Skeletal muscle tissue (tissue), 4 donors: Measurements from ENCODE around the gene MC2R. TPM values are rescaled to one million over a fixed set of nuclear protein-coding genes. Genes with fewer than 3 reads are reported as not detected.

Source experiments
- H3K27ac ChIP-seq: one replicate; pipeline ENCODE4 v1.7.0; 2013; ENCODE audit warnings: mild to moderate bottlenecking, low read depth, low read length, inconsistent platforms
- H3K27me3 ChIP-seq, 3 donors: one replicate each; pipeline ENCODE4 v1.7.0; 2013; ENCODE audit warnings: low read length in 3 of 3; ENCODE audit not compliant: control insufficient read depth in 3 of 3, insufficient read depth in 3 of 3
- H3K36me3 ChIP-seq, 3 donors: one replicate each; pipeline ENCODE4 v1.7.0; 2013; ENCODE audit warnings: low read length in 3 of 3; ENCODE audit not compliant: control insufficient read depth in 3 of 3, insufficient read depth in 3 of 3
- H3K4me1 ChIP-seq, 3 donors: one replicate each; pipeline ENCODE4 v1.7.0; 2013; ENCODE audit warnings: low read length in 3 of 3, mild to moderate bottlenecking in 3 of 3; ENCODE audit not compliant: control insufficient read depth in 3 of 3, insufficient read depth in 3 of 3
- H3K4me3 ChIP-seq, 3 donors: one replicate each; pipeline ENCODE4 v1.7.0; 2013; ENCODE audit warnings: low read length in 3 of 3
- H3K9ac ChIP-seq, 3 donors: one replicate each; pipeline ENCODE4 v1.7.0; 2013; ENCODE audit warnings: low read length in 3 of 3, mild to moderate bottlenecking in 3 of 3, moderate library complexity in 2 of 3, low read depth in 1 of 3
- H3K9me3 ChIP-seq, 3 donors: one replicate each; pipeline ENCODE4 v1.7.0; 2013; ENCODE audit warnings: low read length in 3 of 3; ENCODE audit not compliant: control insufficient read depth in 3 of 3
- total RNA-seq: library from RNA; depleted of rRNA; stranded (reverse); fragments of >200 nt; gene quantifications from one replicate; pipeline ENCODE4 v1.2.3, GENCODE V29; 2014
- donor health status: Osteomylitis.

MC2R gene
- total RNA-seq, 1 donor from 2014 or later, result not detected

- no peaks in the 10 kb centered on the region for H3K4me1 ChIP-seq
- no peaks in the 10 kb centered on the region for H3K36me3 ChIP-seq
- H3K4me3 ChIP-seq, result no peak overlapping the region
- H3K9ac ChIP-seq, result no peak overlapping the region
- H3K9me3 ChIP-seq, result no peaks in the 10 kb centered on the region
- H3K27me3 ChIP-seq, result peaks cover 10 to 28% (median 16%) of the 10 kb centered on the region in 3 donors
- no peak overlapping the region for H3K27ac ChIP-seq
These were observed 78.8 kb downstream of the MC2R start for GRCh38 chr18:13836559-13836958.

- H3K27me3 ChIP-seq, result peaks cover 13 to 28% (median 21%) of the 10 kb centered on the region in 3 donors
- H3K9me3 ChIP-seq, result no peaks in the 10 kb centered on the region
These were observed 80.1 kb downstream of the MC2R start for GRCh38 chr18:13835202-13835601.

GRCh38 chr18:13834496-13835015 is 80.8 kb downstream of the MC2R start:
- Histone ChIP-seq H3K27ac (no peak overlapping the region), H3K4me1 (no peaks in the 10 kb centered on the region), H3K9me3 (no peaks in the 10 kb centered on the region)

More at GRCh38 chr18:13835202-13835601, 80.1 kb downstream of the MC2R start:
- Histone ChIP-seq H3K36me3 (no peaks in the 10 kb centered on the region), H3K4me1 (no peaks in the 10 kb centered on the region), H3K9ac (no peak overlapping the region), H3K4me3 (no peak overlapping the region), H3K27ac (no peak overlapping the region)

More at GRCh38 chr18:13834496-13835015, 80.8 kb downstream of the MC2R start:
- H3K36me3 ChIP-seq, result no peaks in the 10 kb centered on the region
- no peak overlapping the region for H3K4me3 ChIP-seq
- H3K27me3 ChIP-seq, result peaks cover 16 to 28% (median 21%) of the 10 kb centered on the region in 3 donors
- no peak overlapping the region for H3K9ac ChIP-seq

Other genes with a start within 250 kb of the MC2R start
- 19.8 TPM for gene FAM210A, start 189.0 kb downstream of the MC2R start, total RNA-seq
- 17.2 TPM for gene RNMT, start 188.9 kb downstream of the MC2R start, total RNA-seq
- gene MC5R, start 91.4 kb downstream of the MC2R start, total RNA-seq, result 1.6 TPM
- gene ZNF519, start 216.9 kb upstream of the MC2R start, total RNA-seq, result 6.3 TPM